ENCODE results near the gene TFPI2.

TFPI2 gene

DNA sequence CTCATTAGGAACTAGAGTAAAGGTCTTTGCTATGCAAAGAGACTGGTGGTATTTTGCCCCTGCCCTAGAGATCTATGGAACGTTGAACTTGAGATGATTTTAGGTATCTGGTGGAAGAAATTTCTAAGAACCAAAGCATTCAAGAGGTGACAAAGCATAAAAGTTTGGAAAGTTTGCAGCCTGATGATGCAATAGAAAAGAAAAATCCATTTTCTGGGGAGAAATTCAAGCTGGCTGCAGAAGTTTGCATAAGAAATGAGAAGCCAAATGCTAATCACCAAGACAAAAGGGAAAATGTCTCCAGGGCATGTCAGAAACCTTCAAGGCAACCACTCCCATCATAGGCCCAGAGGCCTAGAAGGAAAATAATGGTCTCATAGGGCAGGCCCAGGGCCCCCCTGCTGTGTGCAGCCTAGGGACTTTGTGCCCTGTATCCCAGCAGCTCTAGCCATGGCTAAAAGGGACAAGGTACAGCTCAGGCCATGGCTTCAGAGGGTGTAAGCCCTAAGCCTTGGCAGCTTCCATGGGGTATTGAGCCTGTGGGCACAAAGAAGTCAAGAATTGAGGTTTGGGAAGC, 16.5 kb downstream of the TFPI2 start:
- Histone ChIP-seq H3K27me3 (ENCODE audit: control insufficient read depth, insufficient read depth, low read length) (no peaks in the 10 kb centered on the region), H3K36me3 (ENCODE audit: control insufficient read depth, insufficient read depth, low read length) (no peaks in the 10 kb centered on the region), H3K4me1 (no peaks in the 10 kb centered on the region), H3K79me2 (no peaks in the 10 kb centered on the region), H2AFZ (no peak overlapping the region), H3K4me3 (ENCODE audit: low read depth, low read length) (no peak overlapping the region), H3K9me3 (ENCODE audit: control insufficient read depth, low read length) (peaks cover 4% of the 10 kb centered on the region), H3K9ac (no peak overlapping the region), H3K27ac (no peak overlapping the region), H3K4me2 (ENCODE audit: low read length) (no peak overlapping the region)
- TF ChIP-seq, protein P1, sequence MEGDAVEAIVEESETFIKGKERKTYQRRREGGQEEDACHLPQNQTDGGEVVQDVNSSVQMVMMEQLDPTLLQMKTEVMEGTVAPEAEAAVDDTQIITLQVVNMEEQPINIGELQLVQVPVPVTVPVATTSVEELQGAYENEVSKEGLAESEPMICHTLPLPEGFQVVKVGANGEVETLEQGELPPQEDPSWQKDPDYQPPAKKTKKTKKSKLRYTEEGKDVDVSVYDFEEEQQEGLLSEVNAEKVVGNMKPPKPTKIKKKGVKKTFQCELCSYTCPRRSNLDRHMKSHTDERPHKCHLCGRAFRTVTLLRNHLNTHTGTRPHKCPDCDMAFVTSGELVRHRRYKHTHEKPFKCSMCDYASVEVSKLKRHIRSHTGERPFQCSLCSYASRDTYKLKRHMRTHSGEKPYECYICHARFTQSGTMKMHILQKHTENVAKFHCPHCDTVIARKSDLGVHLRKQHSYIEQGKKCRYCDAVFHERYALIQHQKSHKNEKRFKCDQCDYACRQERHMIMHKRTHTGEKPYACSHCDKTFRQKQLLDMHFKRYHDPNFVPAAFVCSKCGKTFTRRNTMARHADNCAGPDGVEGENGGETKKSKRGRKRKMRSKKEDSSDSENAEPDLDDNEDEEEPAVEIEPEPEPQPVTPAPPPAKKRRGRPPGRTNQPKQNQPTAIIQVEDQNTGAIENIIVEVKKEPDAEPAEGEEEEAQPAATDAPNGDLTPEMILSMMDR (IDR thresholded peaks at IDR 0.05) = no peak

DNA sequence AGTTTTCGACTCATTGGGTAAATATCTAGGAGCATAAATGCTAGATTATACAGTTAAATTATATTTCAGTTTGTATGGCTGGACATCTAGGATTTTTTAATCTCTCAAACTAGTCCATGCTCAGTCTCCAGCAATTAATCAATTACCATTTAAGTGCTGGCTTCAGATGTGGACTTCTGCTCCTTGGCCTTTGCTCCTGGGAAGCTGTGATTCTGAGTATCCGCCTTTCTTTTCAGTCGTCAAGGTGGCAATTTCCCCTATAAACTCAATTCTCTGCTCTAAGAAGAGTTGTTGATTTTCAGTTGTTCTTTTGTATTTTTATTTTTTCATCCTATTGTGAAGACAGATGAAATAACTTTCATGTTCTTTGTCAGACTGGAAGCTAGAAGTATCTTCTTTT, 23.7 kb downstream of the TFPI2 start:
- no peak overlapping the region for H3K9ac ChIP-seq
- no peak overlapping the region for H3K27ac ChIP-seq
- H3K4me1 ChIP-seq = no peaks in the 10 kb centered on the region
- H3K79me2 ChIP-seq = no peaks in the 10 kb centered on the region
- TF ChIP-seq, protein P1 (IDR thresholded peaks at IDR 0.05) = no peak
- H3K27me3 ChIP-seq (ENCODE audit: control insufficient read depth, insufficient read depth, low read length) = no peaks in the 10 kb centered on the region
- H3K4me2 ChIP-seq (ENCODE audit: low read length) = no peak overlapping the region
- no peak overlapping the region for H3K4me3 ChIP-seq (ENCODE audit: low read depth, low read length)
- no peaks in the 10 kb centered on the region for H3K36me3 ChIP-seq (ENCODE audit: control insufficient read depth, insufficient read depth, low read length)
- H2AFZ ChIP-seq = no peak overlapping the region
- no peaks in the 10 kb centered on the region for H3K9me3 ChIP-seq (ENCODE audit: control insufficient read depth, low read length)

DNA sequence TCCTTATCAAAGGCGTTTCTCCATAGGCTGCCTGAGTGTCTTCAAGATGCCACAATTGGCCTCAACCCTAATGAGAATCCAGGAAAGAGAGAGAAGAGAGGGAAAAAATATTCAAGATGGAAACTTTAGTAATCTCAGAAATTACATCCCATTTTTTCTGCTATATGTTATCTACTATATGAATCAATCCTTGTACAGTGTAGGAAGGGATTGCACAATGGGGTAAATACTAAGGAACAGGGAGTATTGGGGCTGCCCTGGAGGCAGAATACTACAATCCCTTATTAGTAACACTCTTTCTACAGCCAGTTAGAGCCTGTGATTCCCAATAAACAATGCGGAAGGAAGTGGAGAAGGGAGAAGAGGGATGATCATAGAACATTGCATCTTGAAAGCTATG, 27.9 kb downstream of the TFPI2 start:
- Histone ChIP-seq H3K36me3 (ENCODE audit: control insufficient read depth, insufficient read depth, low read length) (no peaks in the 10 kb centered on the region), H3K9me3 (ENCODE audit: control insufficient read depth, low read length) (no peaks in the 10 kb centered on the region), H3K4me1 (no peaks in the 10 kb centered on the region), H2AFZ (no peak overlapping the region), H3K4me2 (ENCODE audit: low read length) (no peak overlapping the region), H3K9ac (no peak overlapping the region), H3K27ac (no peak overlapping the region), H3K4me3 (ENCODE audit: low read depth, low read length) (no peak overlapping the region), H3K27me3 (ENCODE audit: control insufficient read depth, insufficient read depth, low read length) (no peaks in the 10 kb centered on the region), H3K79me2 (no peaks in the 10 kb centered on the region)
- TF ChIP-seq, protein P1 (IDR thresholded peaks at IDR 0.05) = no peak

DNA sequence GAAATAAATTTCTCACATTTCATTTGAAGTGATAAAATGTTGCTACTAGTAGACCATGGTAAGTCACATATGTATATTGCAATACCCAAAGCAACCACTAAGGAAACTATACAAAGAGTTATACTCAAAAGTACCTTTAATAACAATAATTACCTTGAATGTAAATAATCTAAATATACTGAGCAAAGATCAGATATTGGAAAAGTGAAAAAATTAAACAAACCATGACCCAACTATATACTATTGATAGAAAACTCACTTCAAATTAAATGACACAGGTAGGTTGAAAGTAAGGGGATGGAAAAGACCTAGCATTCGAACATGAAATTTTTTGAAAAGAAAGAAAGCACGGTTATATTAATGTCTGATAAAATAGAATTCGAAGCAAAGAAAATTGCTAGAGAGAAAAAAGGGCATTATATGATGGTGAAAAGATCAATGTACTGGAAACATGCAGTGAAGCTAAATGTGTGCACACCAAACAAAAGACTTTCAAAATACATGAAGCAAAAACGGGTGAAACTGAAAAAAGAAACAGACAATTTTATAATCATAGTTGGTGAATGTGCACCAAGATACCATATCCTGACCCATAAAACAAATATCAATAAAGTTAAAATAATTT, 29.1 kb downstream of the TFPI2 start:
- Histone ChIP-seq H3K4me1 (no peaks in the 10 kb centered on the region), H2AFZ (no peak overlapping the region), H3K9ac (no peak overlapping the region), H3K4me3 (ENCODE audit: low read depth, low read length) (no peak overlapping the region), H3K4me2 (ENCODE audit: low read length) (no peak overlapping the region), H3K9me3 (ENCODE audit: control insufficient read depth, low read length) (no peaks in the 10 kb centered on the region), H3K79me2 (no peaks in the 10 kb centered on the region), H3K36me3 (ENCODE audit: control insufficient read depth, insufficient read depth, low read length) (no peaks in the 10 kb centered on the region), H3K27me3 (ENCODE audit: control insufficient read depth, insufficient read depth, low read length) (no peaks in the 10 kb centered on the region), H3K27ac (no peak overlapping the region)
- TF ChIP-seq, protein P1 (IDR thresholded peaks at IDR 0.05) = no peak

DNA sequence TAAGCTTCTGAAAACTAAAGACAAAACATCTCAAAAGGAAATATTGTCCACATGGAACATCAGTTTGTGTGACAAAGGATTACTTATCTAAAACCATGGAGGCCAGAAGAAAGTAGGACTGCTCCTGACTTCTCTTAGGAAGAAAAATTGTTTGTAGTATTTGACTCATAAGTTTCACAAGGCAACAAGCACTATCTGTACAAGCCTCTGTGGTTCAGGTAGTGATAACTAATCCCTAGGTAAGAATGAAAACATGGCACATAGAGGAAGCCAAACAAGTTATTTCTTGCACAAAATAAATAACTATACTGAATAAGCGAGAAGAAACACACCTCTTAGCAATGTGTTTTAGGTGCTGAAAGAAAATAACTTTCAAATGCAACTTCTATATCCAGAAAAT, 30.3 kb downstream of the TFPI2 start:
- Histone ChIP-seq H3K4me1 (no peaks in the 10 kb centered on the region), H3K79me2 (no peaks in the 10 kb centered on the region), H3K27me3 (ENCODE audit: control insufficient read depth, insufficient read depth, low read length) (no peaks in the 10 kb centered on the region), H3K4me3 (ENCODE audit: low read depth, low read length) (no peak overlapping the region), H3K4me2 (ENCODE audit: low read length) (no peak overlapping the region), H3K36me3 (ENCODE audit: control insufficient read depth, insufficient read depth, low read length) (no peaks in the 10 kb centered on the region), H3K9ac (no peak overlapping the region), H3K27ac (no peak overlapping the region), H2AFZ (no peak overlapping the region), H3K9me3 (ENCODE audit: control insufficient read depth, low read length) (no peaks in the 10 kb centered on the region)
- TF ChIP-seq, protein P1 (IDR thresholded peaks at IDR 0.05) = no peak
